Measurements from ENCODE around the gene MAPK14.
"Not testable (repeated sequence)": the region's sequence is repeated elsewhere in the genome, so short reads cannot be mapped to it uniquely, and the experiment has no call there.

MAPK14 gene

GRCh38 chr6:36069573-36069972, 42.0 kb downstream of the MAPK14 start:
- DNase-seq (ENCODE audit: low read depth) = no peak

GRCh38 chr6:36070252-36070651, 42.6 kb downstream of the MAPK14 start:
- no peak for DNase-seq (ENCODE audit: low read depth)

- DNase-seq (ENCODE audit: low read depth) = no peak
Measured at GRCh38 chr6:36071281-36071680, 43.7 kb downstream of the MAPK14 start.

GRCh38 chr6:36071714-36072113, 44.1 kb downstream of the MAPK14 start:
- DNase-seq (ENCODE audit: low read depth) = no peak

GRCh38 chr6:36072681-36073080, 45.1 kb downstream of the MAPK14 start:
- no peak for DNase-seq (ENCODE audit: low read depth)

GRCh38 chr6:36073587-36073986, 46.0 kb downstream of the MAPK14 start:
- DNase-seq (ENCODE audit: low read depth) = no peak

GRCh38 chr6:36075656-36076055, 48.0 kb downstream of the MAPK14 start:
- no peak for DNase-seq (ENCODE audit: low read depth)

- DNase-seq (ENCODE audit: low read depth) = no peak
Measured at GRCh38 chr6:36076178-36077063, 48.8 kb downstream of the MAPK14 start.

- DNase-seq (ENCODE audit: low read depth) = no peak
Measured at GRCh38 chr6:36078159-36078558, 50.6 kb downstream of the MAPK14 start.

GRCh38 chr6:36079601-36080000, 52.0 kb downstream of the MAPK14 start:
- no peak for DNase-seq (ENCODE audit: low read depth)

- DNase-seq (ENCODE audit: low read depth) = no peak
Measured at GRCh38 chr6:36082318-36082717, 54.7 kb downstream of the MAPK14 start.

- DNase-seq (ENCODE audit: low read depth) = no peak
Measured at GRCh38 chr6:36083446-36083845, 55.8 kb downstream of the MAPK14 start.

- DNase-seq (ENCODE audit: low read depth) = not testable (repeated sequence)
Measured at GRCh38 chr6:36088204-36088603, 60.6 kb downstream of the MAPK14 start.

- no peak for DNase-seq (ENCODE audit: low read depth)
Measured at GRCh38 chr6:36089048-36089447, 61.4 kb downstream of the MAPK14 start.

GRCh38 chr6:36094238-36094637, 66.6 kb downstream of the MAPK14 start:
- DNase-seq (ENCODE audit: low read depth) = no peak

GRCh38 chr6:36094753-36095496, 67.3 kb downstream of the MAPK14 start:
- peak; percentile 74 for DNase-seq (ENCODE audit: low read depth)

GRCh38 chr6:36095497-36096391, 68.1 kb downstream of the MAPK14 start:
- DNase-seq (ENCODE audit: low read depth) = no peak

- no peak for DNase-seq (ENCODE audit: low read depth)
Measured at GRCh38 chr6:36098253-36098919, 70.8 kb downstream of the MAPK14 start.

- no peak for DNase-seq (ENCODE audit: low read depth)
Measured at GRCh38 chr6:36098920-36099647, 71.5 kb downstream of the MAPK14 start.

- DNase-seq (ENCODE audit: low read depth) = no peak
Measured at GRCh38 chr6:36099869-36100483, 72.4 kb downstream of the MAPK14 start.

- DNase-seq (ENCODE audit: low read depth) = no peak
Measured at GRCh38 chr6:36101691-36102090, 74.1 kb downstream of the MAPK14 start.

Data from activated T-helper 9 cell treated with anti-CD3 and anti-CD28 coated beads, Interleukin-2, amount 50 U/mL, for 16 hours (primary cell).